Uterus (tissue), 2 donors: ENCODE data around the gene SELENOV.

Experiments used
- POLR2A ChIP-seq, 2 donors: fragments of 450-650 bp; IDR thresholded peaks; one replicate each; pipeline ENCODE4 v1.6.1; 2016; ENCODE audit warnings: antibody characterized with exemption in 2 of 2, mild to moderate bottlenecking in 1 of 2, moderate library complexity in 1 of 2
- TF ChIP-seq, protein P1 (sequence below), 4 experiments: fragments of 200-600 bp in 2 of 4; fragments of 450-650 bp in 2 of 4; sonication (generic) in 2 of 4; IDR thresholded peaks; one replicate each; pipeline ENCODE4 v1.5.1; 2016 to 2019; ENCODE audit warnings: antibody characterized with exemption in 4 of 4, mild to moderate bottlenecking in 2 of 4, moderate library complexity in 1 of 4

DNA sequence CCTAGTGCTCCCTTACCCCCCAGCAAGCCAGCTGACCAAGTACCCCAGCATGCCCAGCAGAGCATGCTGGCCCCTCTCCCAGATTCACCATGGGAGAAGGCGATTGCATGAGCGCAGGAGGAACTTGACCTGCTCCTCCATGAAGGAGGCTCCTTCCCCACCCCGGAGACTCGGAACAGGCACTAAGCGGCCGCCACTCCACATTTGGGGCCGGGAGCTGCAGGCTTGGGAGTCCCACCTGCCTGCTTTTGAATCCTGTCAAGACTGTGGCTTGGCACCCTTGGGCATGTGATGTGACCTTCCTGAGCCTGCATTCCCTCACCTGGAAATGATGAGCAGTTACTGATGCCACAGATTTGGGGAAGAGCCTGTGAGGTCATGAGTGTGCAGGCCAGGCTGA, 47.0 kb upstream of the SELENOV start:
- TF ChIP-seq, protein P1, sequence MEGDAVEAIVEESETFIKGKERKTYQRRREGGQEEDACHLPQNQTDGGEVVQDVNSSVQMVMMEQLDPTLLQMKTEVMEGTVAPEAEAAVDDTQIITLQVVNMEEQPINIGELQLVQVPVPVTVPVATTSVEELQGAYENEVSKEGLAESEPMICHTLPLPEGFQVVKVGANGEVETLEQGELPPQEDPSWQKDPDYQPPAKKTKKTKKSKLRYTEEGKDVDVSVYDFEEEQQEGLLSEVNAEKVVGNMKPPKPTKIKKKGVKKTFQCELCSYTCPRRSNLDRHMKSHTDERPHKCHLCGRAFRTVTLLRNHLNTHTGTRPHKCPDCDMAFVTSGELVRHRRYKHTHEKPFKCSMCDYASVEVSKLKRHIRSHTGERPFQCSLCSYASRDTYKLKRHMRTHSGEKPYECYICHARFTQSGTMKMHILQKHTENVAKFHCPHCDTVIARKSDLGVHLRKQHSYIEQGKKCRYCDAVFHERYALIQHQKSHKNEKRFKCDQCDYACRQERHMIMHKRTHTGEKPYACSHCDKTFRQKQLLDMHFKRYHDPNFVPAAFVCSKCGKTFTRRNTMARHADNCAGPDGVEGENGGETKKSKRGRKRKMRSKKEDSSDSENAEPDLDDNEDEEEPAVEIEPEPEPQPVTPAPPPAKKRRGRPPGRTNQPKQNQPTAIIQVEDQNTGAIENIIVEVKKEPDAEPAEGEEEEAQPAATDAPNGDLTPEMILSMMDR (IDR thresholded peaks at IDR 0.05) = no peak
- no peak for TF ChIP-seq POLR2A (IDR thresholded peaks at IDR 0.05)
